Astrocyte (in vitro differentiated cells and primary cell): ENCODE results near the gene ZNF83. TPM values are rescaled to one million over a fixed set of nuclear protein-coding genes. Genes with fewer than 3 reads are reported as not detected.
A peak's percentile ranks its signal among the peaks of the same experiment; 100 is the strongest.

Experiments
- DNase-seq: peaks from one replicate; pipeline ENCODE4 v3.0.0-alpha.2; 2010; ENCODE audit warnings: low read depth
- FAIRE-seq: peaks from 2 replicates; lab custom pipeline; 2011; peaks lifted over from hg19 to GRCh38; lab: Jason Lieb, UNC
- H2AFZ ChIP-seq: 2 replicates; pipeline ENCODE4 v1.6.0; 2012; ENCODE audit warnings: low read depth, low read length, inconsistent platforms
- H3K27ac ChIP-seq: 2 replicates; pipeline ENCODE4 v1.5.1; 2011; ENCODE audit warnings: low read depth, low read length, inconsistent platforms
- H3K27me3 ChIP-seq: 2 replicates; pipeline ENCODE4 v1.6.0; 2011; ENCODE audit warnings: low read length, inconsistent platforms; ENCODE audit not compliant: insufficient read depth
- H3K36me3 ChIP-seq: 2 replicates; pipeline ENCODE4 v1.5.1; 2011; ENCODE audit warnings: low read length, inconsistent platforms; ENCODE audit not compliant: insufficient read depth
- H3K4me1 ChIP-seq: 2 replicates; pipeline ENCODE4 v1.5.1; 2011; ENCODE audit warnings: low read length, inconsistent platforms; ENCODE audit not compliant: insufficient read depth
- H3K4me2 ChIP-seq: 2 replicates; pipeline ENCODE4 v1.6.0; 2012; ENCODE audit warnings: low read length, inconsistent platforms
- H3K4me3 ChIP-seq: 2 replicates; pipeline ENCODE4 v1.5.1; 2011; ENCODE audit warnings: low read depth, mild to moderate bottlenecking, low read length, inconsistent platforms; ENCODE audit not compliant: insufficient read depth
- H3K79me2 ChIP-seq: 2 replicates; pipeline ENCODE4 v1.6.0; 2012; ENCODE audit warnings: mild to moderate bottlenecking, low read length, inconsistent platforms; ENCODE audit not compliant: insufficient read depth
- H3K9ac ChIP-seq: 2 replicates; pipeline ENCODE4 v1.6.0; 2012; ENCODE audit warnings: mild to moderate bottlenecking, low read length, inconsistent platforms
- H3K9me3 ChIP-seq: 2 replicates; pipeline ENCODE4 v1.5.1; 2012; ENCODE audit warnings: low read depth, mild to moderate bottlenecking, low read length, inconsistent platforms; ENCODE audit not compliant: insufficient read depth
- H4K20me1 ChIP-seq: 2 replicates; pipeline ENCODE4 v1.6.0; 2012; ENCODE audit warnings: low read length, inconsistent platforms; ENCODE audit not compliant: insufficient read depth
- H3K27ac Mint-ChIP-seq: one replicate; pipeline ENCODE4 v1.8.0; 2021; ENCODE audit warnings: mild to moderate bottlenecking, mixed read lengths; ENCODE audit not compliant: unreplicated experiment
- H3K27me3 Mint-ChIP-seq: one replicate; pipeline ENCODE4 v1.8.0; 2021; ENCODE audit warnings: low read depth, mixed read lengths; ENCODE audit not compliant: unreplicated experiment
- H3K36me3 Mint-ChIP-seq: one replicate; pipeline ENCODE4 v1.8.0; 2021; ENCODE audit warnings: low read depth, mixed read lengths; ENCODE audit not compliant: unreplicated experiment
- H3K4me1 Mint-ChIP-seq: one replicate; pipeline ENCODE4 v1.8.0; 2021; ENCODE audit warnings: low read depth, mixed read lengths; ENCODE audit not compliant: unreplicated experiment
- H3K4me3 Mint-ChIP-seq: one replicate; pipeline ENCODE4 v1.8.0; 2021; ENCODE audit warnings: mild to moderate bottlenecking, moderate library complexity, mixed read lengths; ENCODE audit not compliant: unreplicated experiment
- H3K9me3 Mint-ChIP-seq: one replicate; pipeline ENCODE4 v1.8.0; 2021; ENCODE audit warnings: mild to moderate bottlenecking, mixed read lengths; ENCODE audit not compliant: unreplicated experiment
- EZH2 ChIP-seq: IDR thresholded peaks from 2 replicates; pipeline ENCODE4 v1.6.1; 2012; ENCODE audit warnings: mild to moderate bottlenecking, low read length, inconsistent platforms; ENCODE audit not compliant: insufficient read depth
- total RNA-seq: library from RNA; stranded (reverse); gene quantifications from 2 replicates; pipeline ENCODE4 v1.2.1, GENCODE V29; 2021
- TF ChIP-seq, protein P1 (sequence below): IDR thresholded peaks from 2 replicates; pipeline ENCODE4 v1.5.1; 2011; ENCODE audit warnings: low read depth, mild to moderate bottlenecking, inconsistent platforms, low read length, moderate library complexity; ENCODE audit not compliant: insufficient read depth

ZNF83 gene
- total RNA-seq, 1 donor from 2014 or later = 35.4 TPM

- Mint-ChIP-seq H3K4me3 (no peak overlapping the region), H3K27ac (no peak overlapping the region), H3K4me1 (peaks cover 15% of the 10 kb centered on the region), H3K36me3 (peaks cover 45% of the 10 kb centered on the region), H3K27me3 (no peaks in the 10 kb centered on the region), H3K9me3 (peaks cover 3% of the 10 kb centered on the region)
- H3K9me3 ChIP-seq = no peaks in the 10 kb centered on the region
- no peak overlapping the region for H2AFZ ChIP-seq
- no peak overlapping the region for H3K27ac ChIP-seq
- no peak overlapping the region for H3K4me3 ChIP-seq
- TF ChIP-seq, protein P1, sequence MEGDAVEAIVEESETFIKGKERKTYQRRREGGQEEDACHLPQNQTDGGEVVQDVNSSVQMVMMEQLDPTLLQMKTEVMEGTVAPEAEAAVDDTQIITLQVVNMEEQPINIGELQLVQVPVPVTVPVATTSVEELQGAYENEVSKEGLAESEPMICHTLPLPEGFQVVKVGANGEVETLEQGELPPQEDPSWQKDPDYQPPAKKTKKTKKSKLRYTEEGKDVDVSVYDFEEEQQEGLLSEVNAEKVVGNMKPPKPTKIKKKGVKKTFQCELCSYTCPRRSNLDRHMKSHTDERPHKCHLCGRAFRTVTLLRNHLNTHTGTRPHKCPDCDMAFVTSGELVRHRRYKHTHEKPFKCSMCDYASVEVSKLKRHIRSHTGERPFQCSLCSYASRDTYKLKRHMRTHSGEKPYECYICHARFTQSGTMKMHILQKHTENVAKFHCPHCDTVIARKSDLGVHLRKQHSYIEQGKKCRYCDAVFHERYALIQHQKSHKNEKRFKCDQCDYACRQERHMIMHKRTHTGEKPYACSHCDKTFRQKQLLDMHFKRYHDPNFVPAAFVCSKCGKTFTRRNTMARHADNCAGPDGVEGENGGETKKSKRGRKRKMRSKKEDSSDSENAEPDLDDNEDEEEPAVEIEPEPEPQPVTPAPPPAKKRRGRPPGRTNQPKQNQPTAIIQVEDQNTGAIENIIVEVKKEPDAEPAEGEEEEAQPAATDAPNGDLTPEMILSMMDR = no peak
- no peak for TF ChIP-seq EZH2
- no peak overlapping the region for H3K9ac ChIP-seq
- peaks cover 9% of the 10 kb centered on the region for H3K4me1 ChIP-seq
- H3K4me2 ChIP-seq = no peak overlapping the region
- no peaks in the 10 kb centered on the region for H3K79me2 ChIP-seq
- FAIRE-seq = no peak
- no peaks in the 10 kb centered on the region for H4K20me1 ChIP-seq
- no peaks in the 10 kb centered on the region for H3K27me3 ChIP-seq
- DNase-seq = no peak
- H3K36me3 ChIP-seq = peaks cover 25% of the 10 kb centered on the region
These were observed 15.0 kb upstream of the ZNF83 start for GRCh38 chr19:52653161-52653560.

GRCh38 chr19:52651956-52652355 lies 13.8 kb upstream of the ZNF83 start:
- Histone ChIP-seq H3K79me2 (no peaks in the 10 kb centered on the region), H3K36me3 (peaks cover 25% of the 10 kb centered on the region), H3K4me1 (peaks cover 9% of the 10 kb centered on the region), H3K4me3 (no peak overlapping the region), H3K9ac (no peak overlapping the region), H4K20me1 (no peaks in the 10 kb centered on the region), H3K27ac (no peak overlapping the region), H2AFZ (no peak overlapping the region), H3K27me3 (no peaks in the 10 kb centered on the region), H3K9me3 (no peaks in the 10 kb centered on the region), H3K4me2 (no peak overlapping the region)
- DNase-seq = no peak
- Mint-ChIP-seq H3K36me3 (peaks cover 41% of the 10 kb centered on the region), H3K4me3 (no peak overlapping the region), H3K27me3 (no peaks in the 10 kb centered on the region), H3K9me3 (peaks cover 4% of the 10 kb centered on the region), H3K4me1 (peaks cover 26% of the 10 kb centered on the region), H3K27ac (no peak overlapping the region)
- no peak for FAIRE-seq
- TF ChIP-seq, protein P1 = no peak
- no peak for TF ChIP-seq EZH2

- Histone ChIP-seq H3K4me1 (peaks cover 9% of the 10 kb centered on the region), H3K4me2 (peak overlapping the region; percentile 77), H3K36me3 (peaks cover 17% of the 10 kb centered on the region), H3K9ac (peak overlapping the region; percentile 49), H3K9me3 (no peaks in the 10 kb centered on the region), H3K79me2 (no peaks in the 10 kb centered on the region), H3K27ac (peak overlapping the region; percentile 69), H3K27me3 (no peaks in the 10 kb centered on the region), H4K20me1 (no peaks in the 10 kb centered on the region), H2AFZ (no peak overlapping the region), H3K4me3 (no peak overlapping the region)
- peaks cover 26% of the 10 kb centered on the region for H3K4me1 Mint-ChIP-seq
- TF ChIP-seq, protein P1 = no peak
- no peak for TF ChIP-seq EZH2
- H3K27me3 Mint-ChIP-seq = no peaks in the 10 kb centered on the region
- H3K4me3 Mint-ChIP-seq = peak overlapping the region; percentile 67
- H3K27ac Mint-ChIP-seq = peak overlapping the region; percentile 84
- peaks cover 31% of the 10 kb centered on the region for H3K36me3 Mint-ChIP-seq
- DNase-seq (peak; percentile 83), FAIRE-seq (peak; percentile 20)
- peaks cover 10% of the 10 kb centered on the region for H3K9me3 Mint-ChIP-seq
These were observed 10.3 kb upstream of the ZNF83 start for GRCh38 chr19:52648336-52649016.
